Measurements from ENCODE around the gene TMC4.

GRCh38 chr19:54189145-54189734 lies 16.3 kb upstream of the TMC4 start, which contains the start of gene MBOAT7:
- TF ChIP-seq EZH2phosphoT487 (IDR thresholded peaks at IDR 0.05; ENCODE audit: low read depth) (no peak), CTCF (IDR thresholded peaks at IDR 0.05; ENCODE audit: low read depth, low read length) (peak; percentile 49)

Measured in OCI-LY3 (cell line).